Measurements from ENCODE around the gene TMEM106B.

The TMEM106B gene

DNA sequence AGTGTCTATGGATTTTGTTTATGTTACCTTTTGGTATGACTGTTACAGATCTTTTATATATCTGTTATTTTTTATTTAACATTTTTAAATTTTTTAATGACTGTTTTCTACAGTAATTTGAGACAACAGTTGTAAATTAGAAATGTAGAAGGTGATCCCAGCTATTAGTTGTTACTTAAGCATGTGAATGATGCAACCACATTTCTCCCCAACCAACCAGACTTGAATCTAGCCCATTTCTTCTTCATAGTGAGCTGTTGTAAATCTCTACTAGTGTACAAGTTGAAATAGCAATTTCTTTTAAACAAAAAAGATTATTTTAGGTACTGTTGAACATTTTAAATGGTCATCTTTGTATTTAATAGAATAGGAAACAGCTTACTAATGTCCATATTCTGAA, 18.0 kb downstream of the TMEM106B start:
- DNase-seq = no peak

DNA sequence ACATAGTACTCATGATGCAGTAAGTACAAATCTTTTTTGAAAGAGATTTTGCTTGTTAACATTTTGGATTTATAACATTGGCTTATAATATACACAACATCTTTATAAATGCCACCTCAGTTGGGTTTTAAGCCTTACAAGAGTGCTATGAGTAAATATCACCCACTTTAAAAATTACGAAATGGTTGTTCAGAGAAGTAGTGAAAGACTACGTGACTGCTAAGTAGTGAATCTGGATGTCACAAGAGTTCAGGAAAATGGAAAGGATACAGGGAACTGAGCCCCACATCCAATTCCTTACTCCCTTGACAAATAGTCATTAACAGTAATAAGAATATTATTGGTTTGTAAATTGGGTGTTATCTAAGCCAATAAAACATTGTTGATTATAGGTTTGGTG, 20.0 kb downstream of the TMEM106B start:
- no peak for DNase-seq

DNA sequence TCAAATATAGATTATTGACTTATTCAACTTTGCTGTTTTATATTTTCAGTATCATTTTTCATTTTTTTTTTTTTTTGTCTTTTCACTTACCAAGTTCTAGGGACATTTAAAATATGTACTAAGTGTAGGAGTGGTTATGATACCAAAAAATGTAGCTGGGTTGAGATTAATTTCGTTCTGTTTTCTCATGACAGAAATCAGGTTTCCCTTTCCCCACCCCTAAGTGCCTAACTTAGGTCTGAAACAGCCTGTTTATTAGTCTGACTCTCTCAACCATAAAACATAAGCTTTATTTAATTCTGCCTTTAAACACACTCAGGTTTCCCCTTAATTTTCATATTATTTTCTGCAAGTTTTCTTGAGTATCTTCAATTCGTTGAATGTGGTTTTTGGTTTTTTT, 22.1 kb downstream of the TMEM106B start:
- DNase-seq = no peak

DNA sequence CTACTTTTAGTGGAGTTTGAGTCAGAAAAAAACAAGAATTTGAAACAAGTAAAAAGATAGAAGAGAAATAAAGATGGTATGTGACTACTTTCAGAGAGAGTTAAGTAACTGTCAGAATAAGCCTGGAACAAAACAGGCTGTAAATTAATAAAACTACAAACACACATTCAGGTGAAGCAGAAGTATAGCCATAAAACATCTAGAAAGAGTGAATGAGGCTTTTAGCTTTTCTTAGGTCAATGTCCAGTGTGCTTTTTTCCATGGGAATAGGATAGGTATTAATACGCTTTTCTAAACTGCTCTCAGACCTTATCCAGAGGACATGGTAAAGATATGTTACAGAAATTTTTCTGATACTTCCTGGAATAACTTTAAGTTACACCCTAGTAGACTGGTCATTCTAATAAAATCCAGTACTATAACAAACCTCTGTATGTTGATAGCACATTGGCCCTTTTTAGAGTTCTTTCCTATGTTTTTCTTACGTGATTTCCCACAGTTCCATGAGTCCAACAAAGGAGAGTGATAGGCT, 23.3 kb downstream of the TMEM106B start:
- DNase-seq = no peak

DNA sequence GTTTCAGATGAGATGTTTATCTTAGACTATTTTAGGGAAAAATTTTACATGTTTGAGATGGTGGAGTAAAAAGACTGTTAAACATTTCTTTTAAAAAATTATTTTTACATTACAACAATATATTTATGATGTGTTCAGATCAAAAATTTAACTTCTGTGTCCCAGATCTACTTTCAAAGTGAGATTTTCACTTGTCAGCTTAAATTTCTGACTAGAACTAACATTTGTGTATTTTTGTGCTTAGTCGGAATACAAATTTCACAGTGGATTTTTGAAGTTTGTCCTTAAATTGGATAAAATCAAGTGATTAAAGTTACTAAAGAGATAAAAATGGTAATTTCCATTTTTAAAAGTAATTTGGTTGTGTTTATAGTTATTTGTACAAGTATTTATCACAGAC, 24.9 kb downstream of the TMEM106B start:
- DNase-seq = no peak

DNA sequence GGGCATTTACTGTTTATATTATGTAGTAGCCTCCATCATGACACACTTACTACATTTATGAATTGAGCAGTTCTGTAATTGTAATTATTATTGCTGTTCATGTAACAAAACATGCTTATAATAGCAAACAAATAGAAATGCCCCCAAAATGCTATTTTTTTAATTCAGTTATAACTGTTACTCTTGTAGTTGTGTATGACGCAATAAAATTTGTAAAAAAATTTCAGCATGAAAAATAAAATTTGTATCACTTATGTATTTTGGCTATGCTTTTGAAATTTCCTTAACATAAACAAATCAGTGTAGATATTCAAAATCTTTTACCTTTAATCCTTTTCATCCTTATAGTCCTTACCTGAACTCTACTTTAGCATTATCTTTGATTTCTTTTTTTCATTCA, 25.9 kb downstream of the TMEM106B start:
- no peak for DNase-seq

DNA sequence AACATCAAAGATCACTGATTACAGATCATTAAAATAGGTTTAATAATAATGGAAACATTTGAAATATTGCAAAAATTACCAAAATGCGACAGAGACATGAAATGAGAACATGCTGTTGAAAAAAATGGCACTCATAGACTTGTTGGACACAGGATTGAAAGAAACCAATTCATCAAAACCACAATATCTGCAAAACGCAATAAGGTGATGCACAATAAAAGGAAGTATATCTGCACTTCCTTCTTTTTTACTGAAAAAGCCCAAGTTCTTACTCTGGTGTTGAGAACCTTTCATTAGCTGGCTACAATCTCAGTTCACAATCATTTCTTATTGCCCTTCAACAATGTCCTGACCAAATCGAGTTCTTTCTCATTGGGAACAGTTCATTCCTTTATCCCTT, 28.7 kb downstream of the TMEM106B start:
- DNase-seq = no peak

DNA sequence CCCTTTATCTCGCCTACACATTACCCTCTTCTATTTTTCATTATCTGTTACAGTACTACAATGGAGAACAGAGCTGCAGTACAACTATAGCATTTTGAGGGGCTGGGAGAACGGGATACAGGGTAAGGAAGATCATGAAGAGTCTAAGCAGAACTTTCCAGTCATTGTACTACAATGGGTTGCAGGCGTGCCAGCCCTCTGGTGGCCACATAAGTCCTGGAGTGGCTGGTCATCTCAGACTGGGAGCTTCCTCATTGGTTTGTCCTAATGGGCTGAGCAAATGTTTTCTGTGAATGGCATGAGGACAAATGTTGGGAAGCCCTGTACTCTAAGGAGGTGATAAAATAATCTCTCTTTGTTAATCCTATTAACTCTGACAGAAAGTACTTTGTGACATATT, 33.0 kb downstream of the TMEM106B start:
- no peak for DNase-seq

DNA sequence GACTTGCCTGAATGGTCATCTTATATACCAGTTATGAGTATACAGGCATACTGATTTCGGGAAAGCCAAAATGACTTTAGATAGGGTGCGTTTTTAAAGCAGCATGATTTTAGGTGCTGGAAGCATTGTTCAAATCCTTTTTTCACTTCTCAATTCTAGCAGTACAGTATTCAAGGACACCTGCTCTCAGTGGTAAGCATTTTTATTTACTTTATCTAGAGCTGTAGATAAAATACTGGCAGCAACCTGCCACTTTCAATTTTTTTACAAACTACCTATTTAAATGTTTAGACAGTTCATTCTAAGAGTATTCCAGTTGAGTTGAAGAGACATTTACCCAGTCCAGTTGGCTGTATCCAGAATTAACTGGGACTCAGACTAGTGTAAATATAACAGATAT, 33.6 kb downstream of the TMEM106B start:
- DNase-seq = no peak

DNA sequence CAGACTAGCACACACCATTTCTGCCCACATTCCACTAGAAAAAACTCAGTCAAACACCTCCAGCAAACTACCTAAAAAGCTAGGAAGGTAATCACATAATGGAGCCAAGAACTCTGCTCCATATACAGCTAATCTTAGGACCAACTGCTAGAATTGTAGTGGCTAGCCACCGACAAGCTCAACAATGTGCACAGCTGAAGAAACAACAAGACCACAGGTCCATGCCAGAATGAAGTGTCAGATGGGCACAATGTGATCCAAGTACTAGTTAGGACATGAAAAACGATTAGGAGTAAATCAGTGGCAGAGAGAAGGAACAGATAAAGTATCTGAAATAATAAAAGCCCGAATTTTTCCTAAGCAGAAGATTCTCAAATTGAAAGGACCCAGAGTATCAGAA, 38.6 kb downstream of the TMEM106B start:
- no peak for DNase-seq

DNA sequence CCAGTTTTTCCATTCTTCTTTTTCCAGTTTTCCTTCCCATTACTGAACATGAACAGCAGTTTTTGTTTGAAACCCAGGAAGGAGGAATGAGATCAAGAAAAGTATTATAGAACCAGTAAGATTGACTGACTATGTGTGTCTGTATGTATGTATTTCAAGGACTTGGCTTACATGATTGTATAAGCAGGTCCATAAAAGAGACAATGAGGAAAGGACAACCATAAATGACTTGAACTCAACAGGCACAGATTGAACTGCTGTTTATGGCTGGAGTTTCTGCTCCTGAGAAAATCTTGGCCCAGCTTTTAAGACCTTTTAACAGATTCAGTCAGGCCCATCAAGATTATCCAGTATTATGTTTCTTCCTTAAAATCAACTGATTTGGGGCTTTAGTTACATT, 39.1 kb downstream of the TMEM106B start:
- no peak for DNase-seq

DNA sequence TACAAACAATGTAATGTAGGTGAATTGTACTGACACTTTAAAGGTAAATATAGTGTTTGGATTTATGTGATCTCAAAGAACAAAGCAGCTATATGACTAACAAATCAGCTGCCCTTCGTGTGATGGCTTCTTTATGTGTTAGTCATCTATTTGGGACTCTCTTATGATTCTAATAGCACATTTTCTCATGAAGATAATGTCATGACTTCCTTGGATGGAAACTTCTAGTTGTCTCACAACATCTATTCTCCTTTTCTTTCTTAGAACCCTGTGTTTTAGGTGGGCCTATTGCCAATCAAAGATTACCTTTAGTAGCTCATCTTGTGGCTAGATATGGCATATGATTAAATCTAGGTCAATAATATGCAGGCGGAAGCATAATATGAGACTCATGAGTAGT, 45.0 kb downstream of the TMEM106B start:
- DNase-seq = no peak

DNA sequence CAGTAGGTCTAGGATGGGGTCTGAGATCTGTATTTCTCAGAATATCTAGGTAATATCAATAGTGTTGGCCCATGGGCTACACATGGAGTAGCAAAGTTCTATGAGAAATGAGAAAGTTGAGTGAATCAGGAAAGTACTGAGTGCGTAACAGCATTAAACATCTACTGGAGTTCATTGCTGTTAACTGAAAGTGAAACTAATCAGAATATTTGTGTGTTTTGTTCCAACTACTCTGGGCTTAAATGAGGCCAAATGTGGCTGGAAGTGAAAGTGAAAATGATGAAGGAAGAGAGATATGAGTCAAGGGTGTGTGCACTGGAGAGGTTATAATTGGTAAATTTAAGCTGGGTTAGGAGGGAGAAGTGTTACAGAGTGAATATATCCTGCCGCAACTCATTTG, 46.5 kb downstream of the TMEM106B start:
- DNase-seq = no peak

DNA sequence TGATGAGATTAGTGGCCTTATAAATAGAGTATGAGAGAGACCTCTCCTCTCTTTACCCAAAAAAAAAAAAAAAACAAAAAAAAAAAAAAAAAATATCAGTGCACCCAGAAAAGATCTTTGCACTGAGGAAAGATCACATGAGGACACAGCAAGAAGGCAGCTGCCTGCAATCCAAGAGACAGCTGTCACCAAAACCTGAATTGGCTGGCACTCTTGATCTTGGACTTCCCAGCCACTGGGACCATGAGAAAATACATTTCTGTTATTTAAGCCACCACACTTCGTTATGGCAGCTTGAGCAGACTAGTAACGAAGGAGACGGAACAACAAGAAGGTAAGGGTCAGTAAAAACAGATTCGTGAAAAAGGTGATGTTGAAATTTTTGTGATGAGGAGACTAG, 47.0 kb downstream of the TMEM106B start:
- no peak for DNase-seq

DNA sequence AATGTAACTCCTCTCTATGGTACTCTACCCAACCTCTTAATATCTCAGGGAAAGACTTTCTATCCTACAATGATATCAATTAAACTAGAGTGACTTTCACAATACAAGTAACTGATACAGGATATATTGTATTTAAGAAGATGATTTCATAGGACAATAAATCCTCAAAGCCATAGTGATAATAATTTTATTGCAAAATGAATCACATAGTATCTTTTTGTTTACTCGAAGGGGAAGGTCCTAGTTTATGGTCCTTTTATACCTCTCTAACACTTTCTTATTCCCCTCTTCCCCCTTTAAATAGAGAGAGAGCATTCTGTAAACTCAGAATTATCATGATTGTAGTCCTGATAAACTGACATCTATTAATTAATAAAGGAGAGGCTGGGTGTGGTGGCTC, 56.4 kb downstream of the TMEM106B start:
- no peak for DNase-seq

DNA sequence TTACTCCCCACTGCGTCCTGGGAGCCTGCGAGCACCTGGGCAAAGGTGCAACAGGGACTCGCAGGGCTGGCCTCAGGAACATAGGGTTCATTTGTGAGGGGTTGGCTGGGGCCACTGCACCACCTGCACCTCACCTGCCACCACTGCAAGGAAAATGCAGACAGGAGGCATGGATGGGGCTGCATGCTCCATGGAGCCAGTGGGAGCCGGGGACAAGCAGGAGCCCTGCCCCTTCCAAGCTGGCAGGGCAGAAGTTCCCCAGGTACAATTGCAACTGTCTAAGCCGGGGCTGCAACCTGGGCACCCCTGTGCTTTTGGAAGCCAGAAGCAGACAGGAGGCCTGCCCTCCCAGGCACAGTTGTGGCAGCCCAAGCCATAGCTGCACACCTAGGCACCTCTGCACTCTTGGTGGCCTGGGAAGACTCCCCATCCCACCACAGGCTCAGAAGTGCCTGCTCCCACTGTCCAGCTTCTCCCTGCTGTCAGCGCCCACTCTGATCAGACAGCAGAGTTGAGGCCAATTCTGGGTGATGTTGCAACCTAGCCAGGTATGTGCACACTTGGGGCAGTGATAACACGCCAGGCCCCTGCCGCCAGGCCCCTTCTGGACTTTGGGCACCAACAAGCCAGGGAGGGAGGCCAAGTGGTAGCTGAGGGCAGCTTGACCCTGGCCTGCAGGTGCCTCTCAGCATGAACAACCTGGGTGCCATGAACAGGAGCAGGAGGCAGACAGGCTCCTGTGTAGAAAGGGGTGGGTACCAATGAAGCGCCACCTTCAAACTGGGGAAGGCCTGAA, 58.2 kb downstream of the TMEM106B start:
- no peak for DNase-seq

DNA sequence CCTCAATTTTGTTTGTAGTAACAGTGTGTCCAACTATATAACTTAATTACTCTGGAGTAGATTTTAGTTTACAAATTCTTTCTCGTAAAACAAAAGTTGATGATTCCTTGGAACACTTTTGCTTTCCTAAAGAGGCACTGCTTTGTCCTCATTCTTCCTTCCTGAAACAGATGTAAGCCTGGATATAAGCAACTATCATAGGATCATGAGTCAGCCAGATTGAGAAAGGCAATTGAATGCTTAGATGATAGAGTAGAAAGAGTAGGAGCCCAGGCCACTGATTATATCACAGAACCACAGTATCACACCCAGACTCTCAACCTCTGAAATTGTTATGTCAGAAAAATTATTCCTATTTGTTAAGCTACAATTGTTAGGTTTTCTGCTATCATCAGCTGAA, 69.9 kb downstream of the TMEM106B start:
- no peak for DNase-seq

DNA sequence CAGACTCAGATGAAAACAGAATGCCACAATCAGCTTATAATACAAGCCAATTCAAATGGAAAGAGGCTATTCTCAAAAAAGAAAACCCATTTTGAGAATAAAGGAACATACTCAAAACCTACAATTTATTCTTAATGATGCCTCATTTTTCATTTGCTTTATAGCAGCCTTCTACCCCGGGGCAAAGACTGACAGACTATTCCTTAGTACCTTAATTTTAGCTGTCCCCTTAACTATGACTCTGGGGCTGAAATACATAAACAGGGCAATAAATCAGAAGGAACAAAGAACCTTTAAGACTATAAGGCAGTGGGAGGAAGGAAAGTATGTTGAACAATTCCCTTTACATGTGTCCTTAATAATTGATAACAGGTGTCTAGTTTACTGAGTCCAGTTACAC, 76.8 kb downstream of the TMEM106B start:
- DNase-seq = no peak

DNA sequence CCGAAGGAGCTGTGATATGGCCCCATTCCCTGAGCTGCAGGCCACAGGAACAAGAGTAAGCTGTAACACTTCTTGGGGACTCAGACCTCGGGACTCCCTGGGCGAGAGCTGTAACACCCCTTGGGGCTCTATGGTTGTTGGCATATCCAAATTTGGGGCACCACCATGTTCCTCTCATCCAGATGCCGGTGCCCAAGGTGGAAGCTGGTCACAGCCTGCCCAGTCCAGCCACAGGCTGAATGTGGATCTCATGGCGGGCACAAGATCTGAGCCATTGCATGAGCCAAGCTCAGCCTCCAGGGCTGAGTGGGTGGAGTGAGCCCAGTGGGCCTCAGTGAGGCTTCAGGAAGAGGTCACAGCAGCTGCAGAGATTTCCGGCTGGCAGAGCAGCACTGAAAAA, 78.9 kb downstream of the TMEM106B start:
- DNase-seq = no peak

DNA sequence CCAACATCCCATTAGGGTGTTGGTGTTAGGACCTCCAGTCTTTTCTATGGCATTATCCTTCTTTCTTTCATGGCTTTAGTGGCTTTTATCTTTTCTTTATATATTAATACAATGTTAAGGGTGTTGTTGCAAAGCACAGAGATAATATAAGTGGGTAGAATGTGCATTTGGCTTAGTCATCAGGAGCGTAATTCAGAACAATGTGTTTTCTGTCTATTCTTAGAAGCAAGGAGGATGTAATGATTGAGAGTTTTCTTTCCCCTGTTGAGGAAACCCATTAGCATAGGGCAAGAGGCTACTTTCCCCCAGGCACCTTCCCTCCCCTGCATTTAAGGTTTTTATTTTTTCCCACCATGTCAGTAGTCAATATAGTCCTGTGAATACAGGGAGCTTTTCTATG, 79.7 kb downstream of the TMEM106B start:
- DNase-seq = no peak

DNA sequence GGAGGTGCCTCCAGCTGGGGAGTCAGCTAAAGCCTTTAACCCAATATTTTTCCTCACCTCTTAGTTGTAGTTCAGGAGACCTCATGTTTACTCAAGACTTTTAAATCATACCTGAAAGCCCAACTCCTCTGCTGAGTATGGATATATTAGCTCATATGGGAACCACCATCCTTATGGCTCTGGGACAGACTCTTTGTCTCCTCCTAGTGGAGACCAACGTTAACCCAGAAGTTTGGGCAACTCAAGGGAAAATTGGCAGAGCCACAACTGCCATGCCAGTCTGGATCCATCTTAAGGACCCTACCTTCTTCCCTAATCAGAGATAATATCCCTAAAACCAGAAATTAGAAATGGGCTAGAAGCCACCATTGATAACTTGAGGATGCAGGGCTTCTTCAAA, 80.8 kb downstream of the TMEM106B start:
- no peak for DNase-seq

All from NCI-H187 treated with DMSO at 0.1 percent for 48 hours (cell line).